Measurements from ENCODE around the gene OR10H1.

Gene OR10H1

DNA sequence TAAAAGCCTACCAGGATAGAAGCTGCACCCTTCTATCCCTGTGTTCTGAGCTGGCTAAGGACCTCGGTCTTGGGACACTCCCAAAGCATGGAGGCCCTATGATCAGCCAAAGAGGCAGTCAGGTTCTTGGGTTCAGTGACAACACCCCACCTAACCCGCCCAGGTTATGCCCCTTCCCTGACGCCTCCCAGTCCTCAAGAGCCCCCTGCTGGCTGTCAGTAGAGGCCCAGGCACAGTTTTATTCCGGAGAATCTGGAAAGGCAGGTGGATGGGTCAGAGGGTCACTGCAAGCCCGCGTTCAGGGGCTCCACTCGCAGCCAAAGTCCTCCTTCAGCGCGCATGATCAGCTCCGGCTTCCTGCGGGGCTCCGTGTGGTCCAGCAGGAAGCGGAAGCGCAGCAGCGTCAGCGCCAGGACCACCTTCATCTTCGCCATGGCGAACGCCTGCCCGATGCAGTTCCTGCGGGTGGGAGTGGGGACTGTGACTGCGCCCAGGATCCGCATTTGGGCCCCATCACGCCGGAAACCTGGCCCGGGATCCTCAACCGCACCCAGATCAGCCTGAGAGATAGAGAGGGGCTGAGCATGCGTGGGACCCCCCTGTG, 55.4 kb downstream of the OR10H1 start:
- no peak for DNase-seq (ENCODE audit: low read depth in 1 of 2, low spot score in 1 of 2)

DNA sequence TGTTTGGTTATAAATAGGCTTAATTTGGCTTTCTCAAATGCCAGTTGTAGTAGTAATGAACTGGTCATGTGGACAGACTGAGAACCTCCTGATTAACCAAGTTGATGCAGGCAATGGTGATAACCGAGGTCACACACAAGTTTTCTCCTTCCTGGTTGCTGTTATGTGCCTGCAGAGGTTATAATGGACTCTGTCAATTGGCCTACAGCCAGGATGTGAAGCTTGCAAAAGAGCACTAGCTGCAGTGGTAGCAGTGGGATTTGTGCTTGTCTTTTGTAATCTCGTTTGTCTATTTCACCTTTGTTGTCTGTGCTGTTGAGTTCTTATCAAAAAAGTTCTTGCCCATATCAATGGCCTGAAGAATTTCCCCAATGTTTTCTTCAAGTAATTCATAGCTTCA, 57.1 kb downstream of the OR10H1 start:
- no peaks in the 10 kb centered on the region for H3K27me3 ChIP-seq (ENCODE audit: insufficient read depth, poor library complexity, severe bottlenecking)
- TF ChIP-seq, protein P1, sequence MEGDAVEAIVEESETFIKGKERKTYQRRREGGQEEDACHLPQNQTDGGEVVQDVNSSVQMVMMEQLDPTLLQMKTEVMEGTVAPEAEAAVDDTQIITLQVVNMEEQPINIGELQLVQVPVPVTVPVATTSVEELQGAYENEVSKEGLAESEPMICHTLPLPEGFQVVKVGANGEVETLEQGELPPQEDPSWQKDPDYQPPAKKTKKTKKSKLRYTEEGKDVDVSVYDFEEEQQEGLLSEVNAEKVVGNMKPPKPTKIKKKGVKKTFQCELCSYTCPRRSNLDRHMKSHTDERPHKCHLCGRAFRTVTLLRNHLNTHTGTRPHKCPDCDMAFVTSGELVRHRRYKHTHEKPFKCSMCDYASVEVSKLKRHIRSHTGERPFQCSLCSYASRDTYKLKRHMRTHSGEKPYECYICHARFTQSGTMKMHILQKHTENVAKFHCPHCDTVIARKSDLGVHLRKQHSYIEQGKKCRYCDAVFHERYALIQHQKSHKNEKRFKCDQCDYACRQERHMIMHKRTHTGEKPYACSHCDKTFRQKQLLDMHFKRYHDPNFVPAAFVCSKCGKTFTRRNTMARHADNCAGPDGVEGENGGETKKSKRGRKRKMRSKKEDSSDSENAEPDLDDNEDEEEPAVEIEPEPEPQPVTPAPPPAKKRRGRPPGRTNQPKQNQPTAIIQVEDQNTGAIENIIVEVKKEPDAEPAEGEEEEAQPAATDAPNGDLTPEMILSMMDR (IDR thresholded peaks at IDR 0.05; ENCODE audit: insufficient read depth, low read length) = no peak
- TF ChIP-seq SPI1 (IDR thresholded peaks at IDR 0.05; ENCODE audit: borderline replicate concordance, low read depth) (no peak), GABPA (IDR thresholded peaks at IDR 0.05; ENCODE audit: low read depth) (no peak), POLR2AphosphoS5 (IDR thresholded peaks at IDR 0.05; ENCODE audit: low read depth) (no peak)
- TF ChIP-seq, protein P2, sequence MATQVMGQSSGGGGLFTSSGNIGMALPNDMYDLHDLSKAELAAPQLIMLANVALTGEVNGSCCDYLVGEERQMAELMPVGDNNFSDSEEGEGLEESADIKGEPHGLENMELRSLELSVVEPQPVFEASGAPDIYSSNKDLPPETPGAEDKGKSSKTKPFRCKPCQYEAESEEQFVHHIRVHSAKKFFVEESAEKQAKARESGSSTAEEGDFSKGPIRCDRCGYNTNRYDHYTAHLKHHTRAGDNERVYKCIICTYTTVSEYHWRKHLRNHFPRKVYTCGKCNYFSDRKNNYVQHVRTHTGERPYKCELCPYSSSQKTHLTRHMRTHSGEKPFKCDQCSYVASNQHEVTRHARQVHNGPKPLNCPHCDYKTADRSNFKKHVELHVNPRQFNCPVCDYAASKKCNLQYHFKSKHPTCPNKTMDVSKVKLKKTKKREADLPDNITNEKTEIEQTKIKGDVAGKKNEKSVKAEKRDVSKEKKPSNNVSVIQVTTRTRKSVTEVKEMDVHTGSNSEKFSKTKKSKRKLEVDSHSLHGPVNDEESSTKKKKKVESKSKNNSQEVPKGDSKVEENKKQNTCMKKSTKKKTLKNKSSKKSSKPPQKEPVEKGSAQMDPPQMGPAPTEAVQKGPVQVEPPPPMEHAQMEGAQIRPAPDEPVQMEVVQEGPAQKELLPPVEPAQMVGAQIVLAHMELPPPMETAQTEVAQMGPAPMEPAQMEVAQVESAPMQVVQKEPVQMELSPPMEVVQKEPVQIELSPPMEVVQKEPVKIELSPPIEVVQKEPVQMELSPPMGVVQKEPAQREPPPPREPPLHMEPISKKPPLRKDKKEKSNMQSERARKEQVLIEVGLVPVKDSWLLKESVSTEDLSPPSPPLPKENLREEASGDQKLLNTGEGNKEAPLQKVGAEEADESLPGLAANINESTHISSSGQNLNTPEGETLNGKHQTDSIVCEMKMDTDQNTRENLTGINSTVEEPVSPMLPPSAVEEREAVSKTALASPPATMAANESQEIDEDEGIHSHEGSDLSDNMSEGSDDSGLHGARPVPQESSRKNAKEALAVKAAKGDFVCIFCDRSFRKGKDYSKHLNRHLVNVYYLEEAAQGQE (IDR thresholded peaks at IDR 0.05; ENCODE audit: insufficient replicate concordance, low read depth) = no peak
- no peak overlapping the region for H3K27ac ChIP-seq (replicated peaks)
- DNase-seq (ENCODE audit: low read depth in 1 of 2, low spot score in 1 of 2) = no peak
- H3K4me3 ChIP-seq (replicated peaks; ENCODE audit: insufficient read depth, low read length) = no peak overlapping the region

More for the DNA sequence above, 55.4 kb downstream of the OR10H1 start:
- Histone ChIP-seq H3K4me3 (replicated peaks; ENCODE audit: insufficient read depth, low read length) (no peak overlapping the region), H3K27me3 (ENCODE audit: insufficient read depth, poor library complexity, severe bottlenecking) (no peaks in the 10 kb centered on the region), H3K27ac (replicated peaks) (no peak overlapping the region)
- no peak for TF ChIP-seq SPI1 (IDR thresholded peaks at IDR 0.05; ENCODE audit: borderline replicate concordance, low read depth)
- TF ChIP-seq, protein P2 (IDR thresholded peaks at IDR 0.05; ENCODE audit: insufficient replicate concordance, low read depth) = peak; percentile 45
- no peak for TF ChIP-seq POLR2AphosphoS5 (IDR thresholded peaks at IDR 0.05; ENCODE audit: low read depth)
- TF ChIP-seq GABPA (IDR thresholded peaks at IDR 0.05; ENCODE audit: low read depth) = no peak
- TF ChIP-seq, protein P1 (IDR thresholded peaks at IDR 0.05; ENCODE audit: insufficient read depth, low read length) = peak; percentile 17

All from HL-60 (cell line).